Caco-2 (cell line): ENCODE results near the gene KLHL26. TPM values are rescaled to one million over a fixed set of nuclear protein-coding genes. Genes with fewer than 3 reads are reported as not detected.

Experiments used
- BruUV-seq: library from RNA; stranded (reverse); fragments of 400-500 nt; replicated peaks from 2 replicates; lab custom pipeline; 2021; lab: Mats Ljungman, UMichigan
- CTCF ChIA-PET: fragments of 300-600 bp; sonication (Branson Sonifier 250); formaldehyde crosslinking; loops from one replicate; lab custom pipeline; 2022; ENCODE audit warnings: antibody characterized with exemption; lab: Charles Lee
- POLR2A ChIA-PET: fragments of 300-600 bp; sonication (Branson Sonifier 250); formaldehyde crosslinking; loops from one replicate; lab custom pipeline; 2022; ENCODE audit warnings: antibody characterized with exemption; lab: Charles Lee
- DNase-seq, 2 experiments: peaks; one replicate each; pipeline versions ENCODE4 v3.0.0 to v3.0.0-alpha.2; 2020 to 2022
- H3K27me3 ChIP-seq: replicated peaks from 2 replicates; pipeline ENCODE4 v1.6.0; 2011; ENCODE audit warnings: low read length; ENCODE audit not compliant: control insufficient read depth, insufficient read depth
- H3K36me3 ChIP-seq: 2 replicates; pipeline ENCODE4 v1.5.1; 2011; ENCODE audit warnings: low read length; ENCODE audit not compliant: control insufficient read depth, insufficient read depth
- H3K4me1 ChIP-seq: fragments of 250-450 bp; sonication (Bioruptor Pico); 2 replicates; pipeline ENCODE4 v1.5.1; 2020; ENCODE audit warnings: mild to moderate bottlenecking
- H3K4me3 ChIP-seq: 2 replicates; pipeline ENCODE4 v1.5.1; 2011; ENCODE audit warnings: low read depth, mild to moderate bottlenecking, control low read depth, low read length
- H3K9me3 ChIP-seq: fragments of 250-450 bp; sonication (Bioruptor Pico); 2 replicates; pipeline ENCODE4 v1.5.1; 2020; ENCODE audit warnings: mild to moderate bottlenecking, moderate library complexity
- H3K27ac Mint-ChIP-seq: one replicate; pipeline ENCODE4 v1.8.0; 2022; ENCODE audit warnings: mixed read lengths; ENCODE audit not compliant: unreplicated experiment
- H3K27me3 Mint-ChIP-seq: one replicate; pipeline ENCODE4 v1.8.0; 2022; ENCODE audit warnings: mixed read lengths; ENCODE audit not compliant: insufficient read depth, unreplicated experiment
- H3K36me3 Mint-ChIP-seq: one replicate; pipeline ENCODE4 v1.8.0; 2022; ENCODE audit warnings: mild to moderate bottlenecking, mixed read lengths; ENCODE audit not compliant: insufficient read depth, unreplicated experiment
- H3K4me1 Mint-ChIP-seq: one replicate; pipeline ENCODE4 v1.8.0; 2022; ENCODE audit warnings: low read depth, mixed read lengths; ENCODE audit not compliant: unreplicated experiment
- H3K4me3 Mint-ChIP-seq: one replicate; pipeline ENCODE4 v1.8.0; 2022; ENCODE audit warnings: mild to moderate bottlenecking, moderate library complexity, mixed read lengths; ENCODE audit not compliant: unreplicated experiment
- H3K9me3 Mint-ChIP-seq: one replicate; pipeline ENCODE4 v1.8.0; 2022; ENCODE audit warnings: mixed read lengths; ENCODE audit not compliant: unreplicated experiment
- CTCF ChIP-seq, 2 experiments: fragments of 200-600 bp in 1 of 2; IDR thresholded peaks; 1 replicate in 1 of 2; 2 replicates in 1 of 2; pipeline versions ENCODE4 v1.5.1 to v1.8.0; 2011 to 2022; ENCODE audit warnings: antibody characterized with exemption in 1 of 2, control low read depth in 1 of 2, inconsistent platforms in 1 of 2, low read depth in 1 of 2, low read length in 1 of 2, mild to moderate bottlenecking in 1 of 2, moderate library complexity in 1 of 2; ENCODE audit not compliant: insufficient read depth in 1 of 2, severe bottlenecking in 1 of 2, unreplicated experiment in 1 of 2
- intact Hi-C: fragments of 100-400 bp; cut with micrococcal nuclease; formaldehyde crosslinking; loops from one replicate; pipeline ENCODE4 v1.10.0; 2022; ENCODE audit not compliant: unreplicated experiment
- total RNA-seq: library from RNA; stranded (reverse); gene quantifications from 2 replicates; pipeline ENCODE4 v1.2.3, GENCODE V29; 2022

The KLHL26 gene
- total RNA-seq, 1 experiment from 2014 or later, result 9.8 TPM

GRCh38 chr19:18711893-18712292, 75.1 kb downstream of the KLHL26 start:
- Mint-ChIP-seq H3K4me3 (no peak overlapping the region), H3K9me3 (no peaks in the 10 kb centered on the region), H3K36me3 (no peaks in the 10 kb centered on the region), H3K27ac (no peak overlapping the region), H3K4me1 (no peaks in the 10 kb centered on the region), H3K27me3 (no peaks in the 10 kb centered on the region)
- H3K27me3 ChIP-seq, result no peaks in the 10 kb centered on the region
- intact Hi-C loops, result no loop called here
- no peak overlapping the region for H3K4me3 ChIP-seq
- ChIA-PET POLR2A (no interaction called here), CTCF (interaction anchor here (0.6 kb wide), 1 partner anchor 148 kb away, joined by 3 read pairs; no protein-coding TSS in a partner anchor)
- H3K36me3 ChIP-seq, result no peaks in the 10 kb centered on the region
- BruUV-seq, result no TSS peak
- no peaks in the 10 kb centered on the region for H3K4me1 ChIP-seq
- no peak for TF ChIP-seq CTCF (IDR thresholded peaks at IDR 0.05; ENCODE audit: insufficient read depth in 1 of 2, low read depth in 1 of 2, low read length in 1 of 2, severe bottlenecking in 1 of 2, unreplicated experiment in 1 of 2)
- no peaks in the 10 kb centered on the region for H3K9me3 ChIP-seq
- DNase-seq, result no peak

- H3K4me3 ChIP-seq, result no peak overlapping the region
- Mint-ChIP-seq H3K4me3 (no peak overlapping the region), H3K36me3 (no peaks in the 10 kb centered on the region), H3K4me1 (peaks cover 6% of the 10 kb centered on the region), H3K27ac (no peak overlapping the region), H3K27me3 (no peaks in the 10 kb centered on the region), H3K9me3 (no peaks in the 10 kb centered on the region)
- TF ChIP-seq CTCF (IDR thresholded peaks at IDR 0.05; ENCODE audit: insufficient read depth in 1 of 2, low read depth in 1 of 2, low read length in 1 of 2, severe bottlenecking in 1 of 2, unreplicated experiment in 1 of 2), result no peak
- no TSS peak for BruUV-seq
- no peak for DNase-seq
- no peaks in the 10 kb centered on the region; the same call in 1 of the 2 replicates for H3K36me3 ChIP-seq
- H3K9me3 ChIP-seq, result no peaks in the 10 kb centered on the region
- H3K27me3 ChIP-seq, result no peaks in the 10 kb centered on the region
- ChIA-PET POLR2A (no interaction called here), CTCF (no interaction called here)
- H3K4me1 ChIP-seq, result no peaks in the 10 kb centered on the region
- intact Hi-C loops, result no loop called here
Observed at GRCh38 chr19:18712981-18713380, 76.2 kb downstream of the KLHL26 start.

GRCh38 chr19:18713550-18714117, 76.8 kb downstream of the KLHL26 start:
- no peak overlapping the region for H3K4me3 Mint-ChIP-seq
- no peaks in the 10 kb centered on the region for H3K9me3 Mint-ChIP-seq
- CTCF ChIA-PET, result no interaction called here
- intact Hi-C loops, result no loop called here
- Histone ChIP-seq H3K27me3 (no peaks in the 10 kb centered on the region), H3K9me3 (no peaks in the 10 kb centered on the region), H3K36me3 (no peaks in the 10 kb centered on the region; the same call in 1 of the 2 replicates), H3K4me3 (no peak overlapping the region), H3K4me1 (no peaks in the 10 kb centered on the region)
- POLR2A ChIA-PET, result no interaction called here
- no peak overlapping the region for H3K27ac Mint-ChIP-seq
- peaks cover 2% of the 10 kb centered on the region for H3K36me3 Mint-ChIP-seq
- BruUV-seq, result no TSS peak
- no peaks in the 10 kb centered on the region for H3K27me3 Mint-ChIP-seq
- peaks cover 6% of the 10 kb centered on the region for H3K4me1 Mint-ChIP-seq
- DNase-seq, result no peak
- no peak for TF ChIP-seq CTCF (IDR thresholded peaks at IDR 0.05; ENCODE audit: insufficient read depth in 1 of 2, low read depth in 1 of 2, low read length in 1 of 2, severe bottlenecking in 1 of 2, unreplicated experiment in 1 of 2)
